GM12874 (cell line): ENCODE results near the gene CYP2A7.

Experiments
- TF ChIP-seq, protein P1 (sequence below): IDR thresholded peaks from 2 replicates; pipeline ENCODE4 v1.5.1; 2011; ENCODE audit warnings: low read depth, mild to moderate bottlenecking, control low read depth, low read length, moderate library complexity; ENCODE audit not compliant: insufficient read depth

Gene CYP2A7

DNA sequence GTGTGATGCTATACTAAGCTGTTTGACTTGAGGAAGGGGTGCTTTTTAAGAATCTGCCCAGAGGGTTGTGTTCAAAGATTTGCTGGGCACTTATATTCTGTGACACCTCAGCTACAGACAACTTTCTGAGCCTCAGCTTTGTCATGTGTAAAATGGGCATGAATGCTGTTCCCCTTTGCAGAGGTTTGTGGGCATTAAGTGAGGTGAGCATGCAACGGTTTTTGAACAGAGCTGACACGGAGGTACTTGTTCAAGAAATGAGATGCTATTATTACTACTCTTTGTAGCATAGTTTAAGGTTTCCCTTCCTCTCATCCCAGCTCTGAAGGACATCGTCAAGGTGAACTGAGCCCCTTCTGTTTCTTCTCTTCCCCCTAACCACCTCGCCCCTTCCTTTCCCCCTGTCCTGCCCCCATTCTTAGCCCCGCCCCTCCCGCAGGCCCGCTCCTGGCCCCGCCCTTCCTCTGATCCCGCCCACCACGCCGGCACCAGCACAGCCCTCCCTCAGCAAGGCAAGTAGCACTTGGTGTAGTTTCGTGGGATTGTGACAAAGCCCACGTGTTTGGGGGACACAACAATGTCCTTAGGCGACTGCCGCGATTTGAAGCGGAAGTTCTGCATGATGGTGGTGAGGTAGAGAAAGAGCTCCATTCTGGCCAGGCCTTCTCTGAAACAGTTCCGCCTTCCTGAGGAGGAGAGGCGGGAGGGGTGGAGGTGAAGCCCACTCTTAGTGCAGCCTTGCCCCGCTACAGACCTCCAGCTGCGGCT, 26.1 kb upstream of the CYP2A7 start:
- TF ChIP-seq, protein P1, sequence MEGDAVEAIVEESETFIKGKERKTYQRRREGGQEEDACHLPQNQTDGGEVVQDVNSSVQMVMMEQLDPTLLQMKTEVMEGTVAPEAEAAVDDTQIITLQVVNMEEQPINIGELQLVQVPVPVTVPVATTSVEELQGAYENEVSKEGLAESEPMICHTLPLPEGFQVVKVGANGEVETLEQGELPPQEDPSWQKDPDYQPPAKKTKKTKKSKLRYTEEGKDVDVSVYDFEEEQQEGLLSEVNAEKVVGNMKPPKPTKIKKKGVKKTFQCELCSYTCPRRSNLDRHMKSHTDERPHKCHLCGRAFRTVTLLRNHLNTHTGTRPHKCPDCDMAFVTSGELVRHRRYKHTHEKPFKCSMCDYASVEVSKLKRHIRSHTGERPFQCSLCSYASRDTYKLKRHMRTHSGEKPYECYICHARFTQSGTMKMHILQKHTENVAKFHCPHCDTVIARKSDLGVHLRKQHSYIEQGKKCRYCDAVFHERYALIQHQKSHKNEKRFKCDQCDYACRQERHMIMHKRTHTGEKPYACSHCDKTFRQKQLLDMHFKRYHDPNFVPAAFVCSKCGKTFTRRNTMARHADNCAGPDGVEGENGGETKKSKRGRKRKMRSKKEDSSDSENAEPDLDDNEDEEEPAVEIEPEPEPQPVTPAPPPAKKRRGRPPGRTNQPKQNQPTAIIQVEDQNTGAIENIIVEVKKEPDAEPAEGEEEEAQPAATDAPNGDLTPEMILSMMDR: no peak

DNA sequence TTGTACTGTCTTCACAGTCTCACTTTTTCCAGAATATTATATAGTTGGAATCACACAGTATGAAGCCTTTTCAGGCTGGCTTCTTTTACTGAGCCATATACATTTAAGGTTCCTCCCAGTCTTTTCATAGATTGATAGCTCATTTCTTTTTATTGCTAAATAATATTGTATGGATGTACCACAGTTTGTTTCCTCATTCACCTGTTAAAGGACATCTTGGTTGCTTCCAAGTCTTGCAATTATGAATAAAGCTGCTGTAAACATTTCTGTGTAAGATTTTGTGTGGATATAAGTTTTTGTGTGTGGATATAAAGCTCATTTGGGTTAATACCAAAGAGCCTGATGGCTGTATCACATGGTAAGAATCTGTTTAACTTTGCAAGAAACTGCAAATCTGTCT, 24.5 kb upstream of the CYP2A7 start:
- TF ChIP-seq, protein P1: no peak

DNA sequence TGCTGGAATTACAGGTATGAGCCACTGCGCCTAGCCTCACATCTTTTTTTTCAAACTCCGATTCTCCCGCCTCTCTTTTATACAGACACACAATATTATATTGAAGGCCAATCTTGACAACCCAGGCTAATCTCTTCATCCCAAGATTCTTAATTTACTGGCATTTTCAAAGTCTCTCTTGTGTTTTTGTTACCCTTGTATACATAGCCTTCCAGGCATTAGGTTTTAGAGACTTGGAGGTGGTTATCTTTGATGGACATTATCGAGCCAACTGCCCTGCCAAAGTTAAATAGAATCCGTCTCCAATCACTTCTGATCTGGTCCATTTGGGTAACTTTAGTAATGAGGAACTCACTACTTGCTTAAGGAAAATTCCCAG, 14.4 kb upstream of the CYP2A7 start:
- TF ChIP-seq, protein P1: no peak

DNA sequence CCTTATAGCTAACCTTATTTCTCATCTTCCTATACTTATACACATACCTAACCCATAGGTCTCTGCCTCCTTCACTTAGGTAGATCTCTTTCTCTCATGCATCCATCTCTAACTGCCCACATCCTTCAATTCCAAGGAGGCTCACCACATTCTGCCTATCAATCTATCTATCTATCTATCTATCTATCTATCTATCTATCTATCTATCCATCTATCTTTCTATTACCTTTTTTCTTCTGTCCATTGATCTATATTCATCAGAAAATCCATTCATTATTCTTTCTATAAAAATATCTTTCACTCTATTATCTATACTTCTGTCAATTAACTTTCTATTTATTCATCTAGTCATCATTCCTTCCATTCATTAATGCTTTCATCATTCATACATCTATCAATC, 11.1 kb upstream of the CYP2A7 start:
- TF ChIP-seq, protein P1: no peak

DNA sequence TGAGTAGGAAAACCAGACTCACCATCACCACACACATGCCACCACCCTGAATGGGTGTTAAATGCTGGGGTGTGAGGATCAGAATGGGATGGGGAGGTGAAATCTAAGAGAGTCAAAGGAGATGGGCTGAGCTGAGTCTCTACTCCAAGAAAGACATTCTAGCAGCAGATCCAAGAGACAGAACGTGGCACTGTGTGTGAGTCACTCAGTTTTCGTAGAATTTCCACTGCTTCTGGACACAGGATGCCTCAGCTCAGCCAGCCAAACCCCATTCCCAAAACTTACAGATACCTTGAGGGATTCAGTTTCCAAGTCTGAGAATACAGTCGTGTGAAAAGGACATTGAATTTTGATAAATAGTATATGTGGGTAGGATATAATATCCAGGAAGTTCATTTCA, 7.3 kb upstream of the CYP2A7 start:
- TF ChIP-seq, protein P1: no peak

DNA sequence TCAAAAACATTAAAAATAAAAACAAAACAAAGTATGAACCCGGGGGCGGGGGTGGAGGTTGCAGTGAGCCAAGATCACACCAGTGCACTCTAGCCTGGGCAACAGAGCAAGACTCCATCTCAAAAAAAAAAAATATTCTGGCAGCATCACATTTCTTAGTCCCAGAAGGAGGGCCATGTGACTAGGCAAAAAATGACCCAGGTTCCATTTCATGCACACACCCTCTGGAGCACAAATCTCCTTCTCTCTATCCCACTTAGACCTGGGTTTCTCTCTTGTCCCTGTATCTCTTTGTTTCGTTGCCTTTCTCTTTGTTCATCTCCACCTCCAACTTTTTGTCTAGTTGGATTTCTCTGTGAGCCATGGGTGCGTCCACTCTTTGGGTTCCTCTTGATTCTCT, 6.2 kb upstream of the CYP2A7 start:
- TF ChIP-seq, protein P1: no peak

DNA sequence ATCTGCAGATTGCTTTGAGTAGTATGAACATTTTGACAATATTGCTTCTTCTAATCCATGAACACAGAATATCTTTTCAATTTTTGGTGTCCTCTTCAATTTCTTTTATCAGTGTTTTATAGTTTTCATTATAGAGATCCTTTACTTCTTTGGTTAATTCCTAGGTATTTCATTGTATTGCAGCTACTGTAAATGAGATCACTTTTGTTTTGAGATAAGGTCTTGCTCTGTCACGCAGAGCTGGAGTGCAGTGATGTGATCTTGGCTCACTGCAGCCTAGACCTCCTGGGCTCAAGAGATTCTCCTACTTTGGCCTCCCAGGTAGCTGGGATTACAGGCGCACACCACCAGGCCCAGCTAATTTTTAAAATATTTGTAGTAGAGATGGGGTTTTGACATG, 9.8 kb downstream of the CYP2A7 start:
- TF ChIP-seq, protein P1: no peak
